Measurements from ENCODE around the gene GJC2. TPM values are rescaled to one million over a fixed set of nuclear protein-coding genes. Genes with fewer than 3 reads are reported as not detected.
"Not testable (repeated sequence)": the region's sequence is repeated elsewhere in the genome, so short reads cannot be mapped to it uniquely, and the experiment has no call there.

The GJC2 gene
- total RNA-seq, 3 donors from 2014 or later: 0.55 to 8.9 (median 1.5) TPM

- Histone ChIP-seq H3K9me3 (no peaks in the 10 kb centered on the region), H3K4me3 (no peak overlapping the region), H3K4me1 (ENCODE audit: low read depth) (no peaks in the 10 kb centered on the region), H3K36me3 (ENCODE audit: low read depth) (no peaks in the 10 kb centered on the region)
- no peak for TF ChIP-seq CTCF (IDR thresholded peaks at IDR 0.05)
- ATAC-seq (peak; percentile 54), DNase-seq (no peak)
- intact Hi-C loops (cut with DNase I, micrococcal nuclease): no loop called here
Observed at GRCh38 chr1:228185641-228185965, 35.9 kb downstream of the GJC2 start.

- H3K36me3 ChIP-seq (ENCODE audit: low read depth); H3K9me3 ChIP-seq; H3K4me3 ChIP-seq; DNase-seq; intact Hi-C loops (cut with DNase I, micrococcal nuclease); H3K4me1 ChIP-seq (ENCODE audit: low read depth); ATAC-seq: not testable (repeated sequence)
Observed at GRCh38 chr1:228188249-228188648, 38.5 kb downstream of the GJC2 start.

GRCh38 chr1:228190182-228190581 lies 40.5 kb downstream of the GJC2 start:
- no peak for TF ChIP-seq CTCF (IDR thresholded peaks at IDR 0.05)
- Histone ChIP-seq H3K9me3 (no peaks in the 10 kb centered on the region), H3K4me3 (no peak overlapping the region), H3K4me1 (ENCODE audit: low read depth) (no peaks in the 10 kb centered on the region), H3K36me3 (ENCODE audit: low read depth) (no peaks in the 10 kb centered on the region)
- DNase-seq: no peak
- ATAC-seq: no peak
- intact Hi-C loops (cut with DNase I, micrococcal nuclease): no loop called here

- no peak for TF ChIP-seq CTCF (IDR thresholded peaks at IDR 0.05)
- no peaks in the 10 kb centered on the region for H3K36me3 ChIP-seq (ENCODE audit: low read depth)
- H3K9me3 ChIP-seq: no peaks in the 10 kb centered on the region
- no peaks in the 10 kb centered on the region for H3K4me1 ChIP-seq (ENCODE audit: low read depth)
- ATAC-seq (no peak), DNase-seq (no peak)
- no peak overlapping the region for H3K4me3 ChIP-seq
- intact Hi-C loops (cut with DNase I, micrococcal nuclease): no loop called here
Observed at GRCh38 chr1:228190778-228191177, 41.0 kb downstream of the GJC2 start.

GRCh38 chr1:228194436-228194835 lies 44.7 kb downstream of the GJC2 start:
- no peaks in the 10 kb centered on the region for H3K4me1 ChIP-seq (ENCODE audit: low read depth)

More at GRCh38 chr1:228194436-228194835, 44.7 kb downstream of the GJC2 start:
- ATAC-seq (no peak), DNase-seq (no peak)
- no peak for TF ChIP-seq CTCF (IDR thresholded peaks at IDR 0.05)
- H3K4me3 ChIP-seq: no peak overlapping the region
- no peaks in the 10 kb centered on the region for H3K36me3 ChIP-seq (ENCODE audit: low read depth)
- H3K9me3 ChIP-seq: peaks cover 11% of the 10 kb centered on the region
- intact Hi-C loops (cut with DNase I, micrococcal nuclease): no loop called here
